ENCODE results near the gene PIAS4. TPM values are rescaled to one million over a fixed set of nuclear protein-coding genes. Genes with fewer than 3 reads are reported as not detected.

PIAS4 gene
- total and polyA plus RNA-seq, 9 of the 15 experiments (the other 6 are each of a cell fraction or from before 2014, with no cell fraction given) = 0.27 to 34.9 (median 14.4) TPM

DNA sequence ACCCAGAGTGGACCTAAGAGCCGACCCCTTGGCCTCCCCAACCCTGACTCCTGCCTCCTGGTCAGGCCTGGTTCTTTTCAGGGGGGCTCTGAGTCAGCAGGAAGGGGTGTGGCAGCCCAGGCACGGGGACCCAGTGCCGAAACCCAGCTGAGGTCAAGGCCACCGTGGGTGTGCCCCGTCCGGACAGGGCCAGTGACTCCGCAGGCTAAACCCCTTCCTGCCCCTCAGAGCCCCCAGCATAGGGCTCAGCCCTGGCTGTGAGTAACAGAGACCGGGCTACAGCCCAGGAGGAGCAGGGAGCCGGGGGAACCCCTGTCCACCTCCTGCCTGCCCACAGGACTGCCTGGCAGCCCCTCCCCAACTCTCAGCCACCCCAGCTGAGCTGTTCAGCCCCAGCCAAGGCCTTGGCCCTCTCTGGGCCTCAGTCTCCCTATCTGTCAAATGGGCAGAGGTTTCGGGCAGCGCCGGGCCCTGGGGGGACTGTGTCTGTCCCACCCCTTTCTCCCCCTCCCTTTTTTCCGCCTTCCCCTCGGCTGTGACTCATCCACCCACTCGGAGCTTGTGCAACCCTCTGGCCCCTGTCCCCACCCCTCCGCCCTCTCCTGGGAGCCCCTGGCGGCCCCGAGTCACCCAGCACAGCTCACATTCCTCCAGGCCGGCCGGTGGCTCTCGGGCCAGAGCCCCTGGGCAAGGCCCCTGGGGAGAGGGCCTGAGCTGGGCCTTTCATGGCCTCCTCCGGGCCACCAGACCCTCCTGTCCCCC, 50.6 kb downstream of the PIAS4 start (continued):
- no peak for TF ChIP-seq ZNF507 (tag; conservative IDR thresholded peaks at IDR 0.05)
- TF ChIP-seq, protein P1, sequence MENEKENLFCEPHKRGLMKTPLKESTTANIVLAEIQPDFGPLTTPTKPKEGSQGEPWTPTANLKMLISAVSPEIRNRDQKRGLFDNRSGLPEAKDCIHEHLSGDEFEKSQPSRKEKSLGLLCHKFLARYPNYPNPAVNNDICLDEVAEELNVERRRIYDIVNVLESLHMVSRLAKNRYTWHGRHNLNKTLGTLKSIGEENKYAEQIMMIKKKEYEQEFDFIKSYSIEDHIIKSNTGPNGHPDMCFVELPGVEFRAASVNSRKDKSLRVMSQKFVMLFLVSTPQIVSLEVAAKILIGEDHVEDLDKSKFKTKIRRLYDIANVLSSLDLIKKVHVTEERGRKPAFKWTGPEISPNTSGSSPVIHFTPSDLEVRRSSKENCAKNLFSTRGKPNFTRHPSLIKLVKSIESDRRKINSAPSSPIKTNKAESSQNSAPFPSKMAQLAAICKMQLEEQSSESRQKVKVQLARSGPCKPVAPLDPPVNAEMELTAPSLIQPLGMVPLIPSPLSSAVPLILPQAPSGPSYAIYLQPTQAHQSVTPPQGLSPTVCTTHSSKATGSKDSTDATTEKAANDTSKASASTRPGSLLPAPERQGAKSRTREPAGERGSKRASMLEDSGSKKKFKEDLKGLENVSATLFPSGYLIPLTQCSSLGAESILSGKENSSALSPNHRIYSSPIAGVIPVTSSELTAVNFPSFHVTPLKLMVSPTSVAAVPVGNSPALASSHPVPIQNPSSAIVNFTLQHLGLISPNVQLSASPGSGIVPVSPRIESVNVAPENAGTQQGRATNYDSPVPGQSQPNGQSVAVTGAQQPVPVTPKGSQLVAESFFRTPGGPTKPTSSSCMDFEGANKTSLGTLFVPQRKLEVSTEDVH (IDR thresholded peaks at IDR 0.05; ENCODE audit: low read depth, partially characterized antibody) = peak; percentile 88
- TF ChIP-seq RBM25 (IDR thresholded peaks at IDR 0.05; ENCODE audit: low read depth, low read length, severe bottlenecking) = peak; percentile 84
- TF ChIP-seq, protein P2, sequence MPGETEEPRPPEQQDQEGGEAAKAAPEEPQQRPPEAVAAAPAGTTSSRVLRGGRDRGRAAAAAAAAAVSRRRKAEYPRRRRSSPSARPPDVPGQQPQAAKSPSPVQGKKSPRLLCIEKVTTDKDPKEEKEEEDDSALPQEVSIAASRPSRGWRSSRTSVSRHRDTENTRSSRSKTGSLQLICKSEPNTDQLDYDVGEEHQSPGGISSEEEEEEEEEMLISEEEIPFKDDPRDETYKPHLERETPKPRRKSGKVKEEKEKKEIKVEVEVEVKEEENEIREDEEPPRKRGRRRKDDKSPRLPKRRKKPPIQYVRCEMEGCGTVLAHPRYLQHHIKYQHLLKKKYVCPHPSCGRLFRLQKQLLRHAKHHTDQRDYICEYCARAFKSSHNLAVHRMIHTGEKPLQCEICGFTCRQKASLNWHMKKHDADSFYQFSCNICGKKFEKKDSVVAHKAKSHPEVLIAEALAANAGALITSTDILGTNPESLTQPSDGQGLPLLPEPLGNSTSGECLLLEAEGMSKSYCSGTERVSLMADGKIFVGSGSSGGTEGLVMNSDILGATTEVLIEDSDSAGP (CRISPR knock-in tag; IDR thresholded peaks at IDR 0.05) = no peak
- TF ChIP-seq KDM1A (IDR thresholded peaks at IDR 0.05) = peak; percentile 88 to 95
- TF ChIP-seq PTBP1 (IDR thresholded peaks at IDR 0.05; ENCODE audit: low read depth, low read length) = peak; percentile 86; the same call in 1 of the 2 replicates
- TF ChIP-seq, protein P3, sequence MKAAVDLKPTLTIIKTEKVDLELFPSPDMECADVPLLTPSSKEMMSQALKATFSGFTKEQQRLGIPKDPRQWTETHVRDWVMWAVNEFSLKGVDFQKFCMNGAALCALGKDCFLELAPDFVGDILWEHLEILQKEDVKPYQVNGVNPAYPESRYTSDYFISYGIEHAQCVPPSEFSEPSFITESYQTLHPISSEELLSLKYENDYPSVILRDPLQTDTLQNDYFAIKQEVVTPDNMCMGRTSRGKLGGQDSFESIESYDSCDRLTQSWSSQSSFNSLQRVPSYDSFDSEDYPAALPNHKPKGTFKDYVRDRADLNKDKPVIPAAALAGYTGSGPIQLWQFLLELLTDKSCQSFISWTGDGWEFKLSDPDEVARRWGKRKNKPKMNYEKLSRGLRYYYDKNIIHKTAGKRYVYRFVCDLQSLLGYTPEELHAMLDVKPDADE (conservative IDR thresholded peaks at IDR 0.05; ENCODE audit: control insufficient read depth, low read depth, low read length) = 0 out of 2 replicates have a peak, but pooled peaks have one; percentile 6
- no peak for TF ChIP-seq FOXA3 (CRISPR knock-in tag; conservative IDR thresholded peaks at IDR 0.05 in 1 of 2, IDR thresholded peaks at IDR 0.05 in 1 of 2)
- TF ChIP-seq ZNF143 (CRISPR knock-in tag; IDR thresholded peaks at IDR 0.05) = peak; percentile 46; the same call in 1 of the 2 replicates
- peak; percentile 96 for TF ChIP-seq JUND (IDR thresholded peaks at IDR 0.05; ENCODE audit: borderline replicate concordance, low read depth, low read length)
- peak; percentile 81; the same call in 1 of the 3 replicates for TF ChIP-seq JUND (tag; IDR thresholded peaks at IDR 0.05; ENCODE audit: borderline replicate concordance, low read depth, low read length)
- TF ChIP-seq TRIM24 (IDR thresholded peaks at IDR 0.05) = peak; percentile 82 to 86
- TF ChIP-seq CEBPG (CRISPR knock-in tag; IDR thresholded peaks at IDR 0.05) = peak; percentile 86
- TF ChIP-seq CEBPG (tag; conservative IDR thresholded peaks at IDR 0.05 in 1 of 2, IDR thresholded peaks at IDR 0.05 in 1 of 2) = peak; percentile 9 to 84; a peak in 3 of 4 replicates
- 0 out of 2 replicates have a peak, but pooled peaks have one; percentile 36 for TF ChIP-seq POLR2AphosphoS5 (IDR thresholded peaks at IDR 0.05; ENCODE audit: control insufficient read depth, insufficient read depth, low read depth, low read length)
- no peak for TF ChIP-seq SOX6 (IDR thresholded peaks at IDR 0.05)
- TF ChIP-seq, protein P4, sequence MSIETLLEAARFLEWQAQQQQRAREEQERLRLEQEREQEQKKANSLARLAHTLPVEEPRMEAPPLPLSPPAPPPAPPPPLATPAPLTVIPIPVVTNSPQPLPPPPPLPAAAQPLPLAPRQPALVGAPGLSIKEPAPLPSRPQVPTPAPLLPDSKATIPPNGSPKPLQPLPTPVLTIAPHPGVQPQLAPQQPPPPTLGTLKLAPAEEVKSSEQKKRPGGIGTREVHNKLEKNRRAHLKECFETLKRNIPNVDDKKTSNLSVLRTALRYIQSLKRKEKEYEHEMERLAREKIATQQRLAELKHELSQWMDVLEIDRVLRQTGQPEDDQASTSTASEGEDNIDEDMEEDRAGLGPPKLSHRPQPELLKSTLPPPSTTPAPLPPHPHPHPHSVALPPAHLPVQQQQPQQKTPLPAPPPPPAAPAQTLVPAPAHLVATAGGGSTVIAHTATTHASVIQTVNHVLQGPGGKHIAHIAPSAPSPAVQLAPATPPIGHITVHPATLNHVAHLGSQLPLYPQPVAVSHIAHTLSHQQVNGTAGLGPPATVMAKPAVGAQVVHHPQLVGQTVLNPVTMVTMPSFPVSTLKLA (conservative IDR thresholded peaks at IDR 0.05) = peak in 1 of 2 experiments; percentile 62; a peak in 2 of 4 replicates
- TF ChIP-seq ZNF436 (CRISPR knock-in tag; IDR thresholded peaks at IDR 0.05) = no peak
- TF ChIP-seq, protein P5, sequence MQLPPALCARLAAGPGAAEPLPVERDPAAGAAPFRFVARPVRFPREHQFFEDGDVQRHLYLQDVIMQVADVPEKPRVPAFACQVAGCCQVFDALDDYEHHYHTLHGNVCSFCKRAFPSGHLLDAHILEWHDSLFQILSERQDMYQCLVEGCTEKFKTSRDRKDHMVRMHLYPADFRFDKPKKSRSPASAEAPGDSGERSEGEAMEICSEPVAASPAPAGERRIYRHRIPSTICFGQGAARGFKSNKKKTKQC (CRISPR knock-in tag; IDR thresholded peaks at IDR 0.05) = no peak
